GM21786 (cell line): ENCODE results near the gene LRRTM2.

Experiments used
- ATAC-seq: cut with Tn5 transposase; IDR thresholded peaks from one replicate; pipeline ENCODE4 v1.9.1; 2021; ENCODE audit not compliant: unreplicated experiment

The LRRTM2 gene

DNA sequence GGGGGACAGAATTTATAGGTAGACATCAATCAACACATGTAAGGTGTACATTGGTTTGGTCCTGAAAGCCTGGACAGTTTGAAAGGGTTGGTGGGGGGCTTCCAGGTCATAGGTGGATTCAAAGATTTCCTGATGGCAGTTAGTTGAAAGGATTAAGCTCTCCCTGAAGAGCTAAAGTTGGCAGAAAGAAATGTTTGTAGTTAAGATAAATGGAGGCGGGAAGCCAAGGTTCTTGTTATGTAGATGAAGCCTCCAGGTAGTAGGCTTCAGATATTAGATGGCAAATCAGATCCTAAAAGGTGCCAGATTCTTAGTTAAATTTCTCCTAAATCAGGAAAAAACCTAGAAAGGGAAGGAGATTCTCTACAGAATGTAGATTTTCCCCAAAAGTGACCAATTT, 9.0 kb upstream of the LRRTM2 start:
- ATAC-seq = no peak

DNA sequence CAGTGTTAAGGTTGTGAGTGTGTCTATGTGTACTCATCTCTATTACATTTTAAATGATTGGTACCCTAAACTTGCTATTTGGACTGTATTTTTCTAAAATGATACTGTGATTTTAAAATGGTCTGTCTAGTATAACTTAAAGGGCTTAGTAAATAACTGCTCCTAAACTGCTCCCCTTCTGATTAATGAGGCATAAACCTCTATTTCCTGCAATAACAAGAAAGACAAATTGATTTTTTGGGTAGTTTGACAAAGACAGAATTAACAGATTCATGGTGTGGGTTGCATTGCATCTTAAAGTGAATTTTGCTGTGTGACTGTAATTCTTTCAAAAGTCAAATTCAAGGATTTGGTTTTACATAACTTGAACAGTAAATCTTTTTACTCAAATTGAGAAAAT, 8.1 kb upstream of the LRRTM2 start:
- no peak for ATAC-seq

GRCh38 chr5:138878437-138879235, 3.5 kb upstream of the LRRTM2 start:
- ATAC-seq = no peak

- no peak for ATAC-seq
These were observed 1.7 kb upstream of the LRRTM2 start for GRCh38 chr5:138876811-138877210.

- ATAC-seq = no peak
These were observed 811 bp upstream of the LRRTM2 start for GRCh38 chr5:138875946-138876345.

GRCh38 chr5:138875552-138875875, 379 bp upstream of the LRRTM2 start:
- ATAC-seq = no peak

DNA sequence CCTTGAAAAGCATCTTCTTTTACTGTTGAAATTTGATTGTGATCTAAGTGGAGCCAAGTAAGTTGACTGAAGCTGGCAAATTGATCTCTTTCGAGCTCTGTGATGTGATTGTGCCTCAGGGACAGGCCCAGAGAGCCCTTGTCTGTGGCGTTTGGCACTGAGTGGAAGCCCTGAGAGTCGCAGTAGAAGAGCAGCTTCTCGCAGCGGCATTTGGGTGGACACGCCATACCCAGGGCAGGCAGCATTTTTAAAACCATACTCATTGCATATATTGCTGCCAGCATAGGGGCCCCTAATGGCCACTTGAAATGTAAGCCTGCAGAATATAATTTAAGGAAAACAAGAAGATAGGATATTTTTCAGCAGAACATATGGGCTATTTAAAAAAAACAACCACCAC, 894 bp downstream of the LRRTM2 start:
- no peak for ATAC-seq

- ATAC-seq = no peak
These were observed 1.5 kb downstream of the LRRTM2 start for GRCh38 chr5:138873466-138874221.

GRCh38 chr5:138872841-138873465, 2.2 kb downstream of the LRRTM2 start:
- ATAC-seq = no peak

DNA sequence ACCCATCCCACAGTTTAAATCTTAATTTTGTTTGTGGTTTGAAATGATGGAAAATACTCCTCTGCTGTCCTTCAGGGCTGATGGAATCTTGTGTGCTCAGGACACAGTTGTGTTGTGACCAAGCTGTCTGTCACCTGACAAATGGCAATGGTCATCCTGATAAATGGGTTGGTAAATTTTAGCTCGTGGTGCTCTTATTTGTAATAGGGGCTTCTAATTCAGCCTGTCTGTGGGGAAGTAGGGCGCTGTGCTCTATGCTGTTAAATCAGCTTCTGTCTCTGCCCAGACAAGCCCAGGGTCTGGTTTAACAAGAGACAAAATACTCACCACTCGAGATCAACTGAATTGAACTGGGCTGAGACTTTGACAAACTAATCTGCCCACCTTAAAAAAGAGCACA, 4.5 kb downstream of the LRRTM2 start:
- ATAC-seq = no peak

GRCh38 chr5:138869763-138870500, 5.2 kb downstream of the LRRTM2 start:
- no peak for ATAC-seq

- ATAC-seq = no peak
These were observed 6.1 kb downstream of the LRRTM2 start for GRCh38 chr5:138869038-138869437.

- no peak for ATAC-seq
These were observed 8.1 kb downstream of the LRRTM2 start for GRCh38 chr5:138867011-138867410.

- ATAC-seq = no peak
These were observed 22.0 kb downstream of the LRRTM2 start for GRCh38 chr5:138853132-138853531.

- ATAC-seq = no peak
These were observed 24.2 kb downstream of the LRRTM2 start for GRCh38 chr5:138850865-138851435.

- ATAC-seq = no peak
These were observed 25.3 kb downstream of the LRRTM2 start for GRCh38 chr5:138849882-138850281.

DNA sequence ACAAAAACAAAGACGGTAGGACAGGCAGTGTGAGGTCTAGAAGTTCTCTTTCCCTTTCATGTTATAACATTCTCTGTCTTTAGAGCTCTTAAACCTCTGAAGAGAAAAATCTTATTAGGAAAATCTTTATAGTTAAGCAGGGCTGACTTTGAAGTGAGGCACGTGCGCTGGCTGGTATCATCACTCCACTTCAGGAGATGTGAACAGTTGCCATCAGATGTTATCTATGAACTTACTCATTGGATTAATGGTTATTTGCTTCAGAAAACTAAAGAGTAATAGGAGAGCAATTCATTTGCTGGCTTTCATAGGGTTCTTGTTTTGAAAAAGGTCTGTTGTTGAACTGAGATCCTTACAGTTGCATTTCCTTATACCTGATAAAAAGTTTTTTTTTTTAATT, 25.7 kb downstream of the LRRTM2 start:
- no peak for ATAC-seq

GRCh38 chr5:138844812-138845513, 30.2 kb downstream of the LRRTM2 start:
- ATAC-seq = no peak

GRCh38 chr5:138844125-138844461, 31.0 kb downstream of the LRRTM2 start:
- no peak for ATAC-seq

- no peak for ATAC-seq
These were observed 31.6 kb downstream of the LRRTM2 start for GRCh38 chr5:138843316-138844124.
